Hematopoietic multipotent progenitor cell treated with erythropoietin and hydrocortisone succinate and interleukin-3 and kit ligand, for 17 days (in vitro differentiated cells): Measurements from ENCODE around the gene RAPGEF3.

Experiments used
- DNase-seq: peaks from one replicate; pipeline ENCODE4 v3.0.0-alpha.2; 2015; ENCODE audit warnings: low spot score

RAPGEF3 gene

DNA sequence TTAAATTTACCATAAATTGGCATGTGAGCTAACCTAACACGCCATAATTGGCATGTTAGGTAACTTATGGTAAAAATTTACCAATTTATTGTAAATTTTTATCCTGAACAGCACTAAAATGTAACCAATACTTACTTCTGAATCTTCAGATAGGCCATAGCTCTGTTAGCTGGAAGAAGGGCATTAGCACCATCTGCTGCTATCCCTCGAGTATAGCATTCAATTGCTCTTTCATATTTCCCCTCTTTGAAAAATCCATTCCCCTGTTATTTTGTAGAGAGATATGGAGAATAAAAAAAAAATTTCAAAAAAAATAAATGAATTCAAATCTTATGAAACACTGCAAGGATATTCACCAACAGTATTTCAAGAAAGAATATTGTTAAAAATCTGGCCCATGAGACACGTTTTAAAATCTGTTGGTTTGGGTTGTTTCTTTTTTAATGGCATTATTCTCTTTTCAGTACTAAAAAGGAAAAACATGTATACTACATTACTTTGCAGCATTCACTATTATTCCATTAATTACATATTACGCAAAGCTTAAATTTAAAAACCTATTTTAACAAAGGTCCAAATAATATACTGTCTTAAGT lies 71.9 kb downstream of the RAPGEF3 start:
- peak; percentile 22 for DNase-seq
